Testis (tissue), 2 donors: ENCODE data around the gene ATE1.

Experiments
- CTCF ChIP-seq, 3 experiments: fragments of 450-650 bp in 2 of 3; fragments of 200-600 bp in 1 of 3; sonication (generic) in 1 of 3; IDR thresholded peaks; one replicate each; pipeline ENCODE4 v1.5.1; 2016 to 2019; ENCODE audit warnings: antibody characterized with exemption in 3 of 3, mild to moderate bottlenecking in 2 of 3, moderate library complexity in 1 of 3
- POLR2A ChIP-seq: fragments of 450-650 bp; IDR thresholded peaks from one replicate; pipeline ENCODE4 v1.6.1; 2017; ENCODE audit warnings: antibody characterized with exemption, mild to moderate bottlenecking, moderate library complexity

GRCh38 chr10:121835376-121835775 is 92.5 kb downstream of the ATE1 start:
- TF ChIP-seq CTCF (IDR thresholded peaks at IDR 0.05) (no peak), POLR2A (no peak)
